Activated CD4-positive, CD25-positive, alpha-beta regulatory T cell treated with anti-CD3 and anti-CD28 coated beads, Interleukin-2, amount 50 U/mL, for 16 hours (primary cell): ENCODE data around the gene CCNC.
"Not testable (repeated sequence)": the region's sequence is repeated elsewhere in the genome, so short reads cannot be mapped to it uniquely, and the experiment has no call there.

Experiments used
- DNase-seq: peaks from one replicate; pipeline ENCODE4 v3.0.0-alpha.2; 2020; ENCODE audit warnings: low read depth, low spot score

CCNC gene

DNA sequence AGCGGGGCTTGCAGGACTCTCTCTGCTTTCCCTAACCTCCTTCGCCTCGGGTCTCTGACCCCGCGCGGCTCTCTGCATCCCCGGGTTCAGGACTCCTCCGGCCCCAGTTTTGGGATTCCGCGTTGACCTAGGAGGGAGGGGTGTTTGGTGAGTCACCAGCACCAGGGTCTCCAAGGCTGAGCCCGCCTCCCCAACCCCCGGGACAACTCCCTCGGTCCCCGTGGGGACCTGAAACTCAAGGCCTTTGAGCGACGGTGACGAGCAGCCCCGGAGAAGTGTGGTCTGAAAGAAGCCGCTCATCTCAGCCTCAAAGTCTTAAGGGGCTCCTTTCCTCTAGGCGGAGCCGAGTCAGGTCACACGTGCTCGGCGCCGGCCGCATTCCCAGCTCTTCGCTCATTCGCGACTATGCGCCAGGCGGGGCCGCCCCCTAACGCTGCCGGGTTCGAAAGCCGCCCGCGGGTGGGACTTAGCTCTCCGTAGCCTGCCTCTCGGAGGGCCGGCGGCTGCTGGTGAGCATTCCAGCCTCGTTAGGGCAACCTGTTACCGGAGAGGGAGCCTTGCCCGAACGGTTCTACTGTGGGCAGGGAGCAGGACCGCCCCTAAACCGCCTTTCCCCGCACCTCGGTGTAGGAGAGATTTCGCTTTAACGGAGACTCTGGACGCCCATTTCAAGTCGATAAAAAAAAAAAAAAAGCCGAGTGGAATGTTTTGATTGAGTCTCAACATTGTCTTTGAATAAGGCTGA, 35.1 kb upstream of the CCNC start:
- no peak for DNase-seq

DNA sequence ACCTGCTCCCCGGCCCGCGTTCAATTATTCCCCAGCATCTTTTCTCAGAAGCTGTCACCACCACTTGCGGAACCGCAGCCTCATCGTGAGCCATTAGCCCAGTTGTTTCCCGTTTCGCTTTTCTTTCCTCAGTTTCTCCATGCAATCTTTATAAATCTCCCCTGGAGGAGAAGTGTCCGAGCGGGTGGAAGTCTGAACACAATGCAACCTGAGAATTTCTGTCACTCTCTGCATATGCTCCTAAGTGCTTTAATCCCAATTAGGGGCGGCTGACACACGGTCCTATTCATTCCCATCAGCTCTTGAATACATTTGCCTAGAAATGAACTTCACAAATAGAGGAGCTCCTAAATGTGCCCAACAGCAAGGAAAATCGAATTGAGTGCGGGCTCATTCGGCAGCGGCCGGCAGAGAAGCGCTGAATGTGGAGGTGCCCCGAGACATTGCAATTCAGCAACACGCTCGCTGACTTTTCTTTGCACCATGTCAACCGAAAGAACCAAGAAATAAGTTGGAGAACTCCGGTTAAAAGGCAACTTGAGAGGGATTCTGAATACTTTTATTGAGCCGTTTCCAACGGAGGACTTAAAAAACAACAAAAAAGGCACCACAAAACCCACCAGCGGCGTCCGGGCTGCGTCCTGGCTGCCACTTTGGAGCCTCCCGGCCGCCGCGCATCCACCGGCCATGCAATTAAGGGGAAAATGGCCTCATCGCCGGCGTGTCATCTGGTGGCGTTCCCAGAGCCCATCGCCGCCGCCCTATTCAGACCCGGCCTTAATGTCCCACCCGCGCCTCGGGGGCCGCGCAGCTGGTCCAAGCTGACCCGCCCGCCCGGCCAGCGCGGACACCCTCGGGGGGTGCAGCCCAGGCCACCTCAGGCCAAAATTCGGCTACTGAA, 34.3 kb upstream of the CCNC start:
- no peak for DNase-seq

DNA sequence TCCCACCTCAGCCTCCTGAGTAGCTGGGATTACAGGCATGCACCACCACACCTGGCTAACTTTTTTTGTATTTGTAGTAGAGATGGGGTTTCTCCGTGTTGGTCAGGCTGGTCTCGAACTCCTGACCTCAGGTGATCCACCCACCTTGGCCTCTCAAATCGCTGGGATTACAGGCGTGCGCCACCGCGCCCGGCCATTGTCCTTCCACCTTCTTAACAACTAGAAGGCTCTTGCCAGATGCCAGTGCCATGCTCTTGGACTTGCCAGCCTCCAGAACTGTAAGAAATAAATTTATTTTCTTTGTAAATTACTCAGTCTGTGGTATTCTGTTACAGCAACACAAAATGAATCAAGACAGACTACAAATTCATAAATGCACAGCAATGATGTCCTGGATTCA, 26.2 kb upstream of the CCNC start:
- not testable (repeated sequence) for DNase-seq

DNA sequence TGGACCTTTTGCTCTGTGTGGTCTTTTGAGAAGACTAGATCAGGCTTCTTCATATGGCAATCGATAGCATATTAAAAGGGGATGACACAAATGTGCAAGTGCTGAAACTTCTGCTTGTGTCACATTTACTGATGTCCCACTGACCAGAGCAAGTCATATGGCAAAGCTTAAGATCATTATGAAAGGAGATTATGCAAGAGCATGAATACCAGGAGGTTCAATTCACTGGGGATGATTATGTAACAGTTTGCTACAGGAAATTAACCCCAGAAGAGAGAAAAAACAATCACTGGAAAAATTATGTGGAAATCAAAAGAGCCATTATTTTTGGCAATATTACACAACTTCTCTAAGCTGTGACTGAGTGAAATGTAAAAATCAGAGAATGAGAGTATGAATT, 24.4 kb upstream of the CCNC start:
- DNase-seq: no peak

DNA sequence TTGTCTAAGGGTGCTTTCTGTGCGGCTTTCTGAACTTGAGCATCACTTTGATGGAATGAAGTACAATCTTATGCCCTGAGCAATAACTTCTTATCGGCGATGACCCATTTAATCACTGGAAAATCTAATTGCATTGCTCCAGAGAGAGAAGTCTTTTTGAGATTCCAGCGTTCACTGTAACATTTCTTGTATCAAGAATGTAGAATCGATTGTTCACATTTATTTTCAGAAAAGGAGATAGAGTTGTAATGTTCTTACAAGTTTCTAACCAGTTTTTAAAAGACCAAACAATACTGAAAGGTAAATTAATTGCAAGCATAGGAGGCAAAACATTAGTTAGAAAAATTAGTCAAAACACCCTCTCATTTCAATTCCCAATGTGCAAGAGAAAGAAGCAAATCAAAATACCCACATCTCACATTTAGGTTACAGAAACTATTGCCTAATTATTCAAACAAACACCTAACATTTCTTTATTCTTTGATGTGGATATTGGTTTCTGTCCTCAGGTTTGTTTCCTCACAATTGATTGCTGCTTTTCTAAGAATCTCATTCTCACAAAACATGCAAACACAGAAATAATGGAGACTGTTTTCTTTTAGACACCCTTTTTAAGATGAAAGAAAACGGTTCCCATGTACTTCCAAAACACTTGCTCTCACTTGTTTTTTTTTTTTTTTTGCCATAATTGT, 23.4 kb upstream of the CCNC start:
- DNase-seq: no peak

DNA sequence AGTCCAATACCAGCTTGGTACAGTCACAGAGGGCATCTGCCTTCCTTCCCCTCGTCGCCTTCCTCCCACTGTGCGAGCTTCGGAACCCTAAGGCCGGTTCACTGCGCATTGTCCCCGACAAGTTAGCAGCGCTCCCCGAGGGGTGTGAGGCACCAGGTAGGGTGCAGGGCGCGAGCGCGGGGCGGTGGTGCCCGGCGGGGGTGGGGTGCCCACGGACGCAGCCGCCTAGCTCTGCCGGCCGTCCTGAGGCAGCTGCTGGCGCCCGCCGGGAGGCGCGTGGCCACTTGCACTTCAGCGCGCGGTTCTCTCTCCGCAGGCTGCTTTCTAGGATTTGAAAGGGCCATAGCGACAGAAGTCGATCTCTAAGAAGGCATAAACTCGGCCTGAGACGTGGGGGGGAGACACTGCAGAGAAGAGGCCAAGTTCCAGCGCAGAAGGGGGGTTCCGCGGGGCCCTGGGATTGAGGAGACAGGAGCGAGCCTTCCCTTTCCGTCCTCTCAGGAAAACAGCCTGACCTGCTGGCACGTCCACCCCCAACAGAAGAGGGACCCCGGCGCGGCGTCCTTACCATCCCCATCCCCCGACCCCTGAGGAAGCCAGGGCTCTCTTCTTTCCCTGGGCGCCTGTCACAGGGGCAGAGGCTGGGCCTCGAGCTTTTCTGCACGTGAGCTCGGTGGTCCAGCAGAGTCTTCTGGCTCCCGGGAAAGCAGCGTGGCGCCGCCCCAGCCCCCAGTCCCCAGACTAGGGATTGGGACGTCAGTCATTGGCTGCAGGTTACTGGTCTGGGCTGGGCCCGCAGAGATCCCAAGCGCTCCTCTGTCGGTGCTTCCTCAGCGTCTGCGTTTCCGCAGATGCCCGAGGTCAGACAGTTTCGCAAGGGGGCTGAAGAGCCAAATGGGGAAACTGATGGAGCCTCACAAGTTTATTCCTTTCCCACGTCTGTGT, 22.5 kb upstream of the CCNC start:
- DNase-seq: no peak

DNA sequence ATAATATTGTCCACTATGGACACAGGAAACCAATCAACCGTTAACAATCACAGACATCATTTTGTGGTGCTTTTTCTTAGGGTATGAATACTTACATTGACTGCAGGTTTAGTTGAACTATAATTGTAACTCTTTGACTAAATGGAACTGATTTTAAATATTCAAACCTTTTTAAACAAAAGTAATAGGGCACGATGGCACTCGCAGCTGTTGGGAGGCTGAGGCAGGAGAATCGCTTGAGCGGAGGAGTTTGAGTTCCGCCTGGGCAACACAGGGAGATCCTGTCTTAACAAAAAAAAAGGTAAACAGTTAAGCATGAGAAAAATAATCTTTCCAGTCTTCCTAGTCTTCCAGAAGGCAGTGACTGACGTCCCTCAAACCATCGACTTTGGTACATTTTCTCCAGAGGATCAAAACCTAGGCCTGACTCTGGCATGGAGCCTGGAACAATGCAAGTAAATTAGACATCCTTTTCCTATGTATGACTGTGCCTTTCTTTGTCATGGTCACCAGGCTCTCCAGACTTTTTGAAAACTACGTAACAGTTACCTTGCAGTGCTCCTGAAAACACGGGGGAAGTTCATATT, 21.5 kb upstream of the CCNC start:
- DNase-seq: no peak

DNA sequence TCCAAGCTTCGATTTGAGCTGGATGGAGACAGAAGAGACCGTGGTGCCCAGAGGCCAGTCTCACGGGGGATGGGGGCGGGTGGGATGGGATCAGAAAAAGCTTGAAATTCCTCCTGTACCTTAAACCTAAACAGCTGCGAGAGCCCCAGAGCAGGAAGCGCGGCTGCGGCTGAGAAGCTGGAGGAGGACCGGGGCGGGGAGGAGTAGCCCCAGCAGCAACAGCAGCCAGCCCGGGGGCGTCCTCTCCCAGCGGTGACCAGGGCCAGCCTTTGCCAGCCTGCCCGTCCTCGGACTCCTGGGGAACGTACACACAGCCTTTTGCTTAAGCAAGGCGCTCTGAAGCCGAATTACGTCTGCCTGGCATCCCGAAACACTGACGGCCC, 20.8 kb upstream of the CCNC start:
- DNase-seq: no peak

DNA sequence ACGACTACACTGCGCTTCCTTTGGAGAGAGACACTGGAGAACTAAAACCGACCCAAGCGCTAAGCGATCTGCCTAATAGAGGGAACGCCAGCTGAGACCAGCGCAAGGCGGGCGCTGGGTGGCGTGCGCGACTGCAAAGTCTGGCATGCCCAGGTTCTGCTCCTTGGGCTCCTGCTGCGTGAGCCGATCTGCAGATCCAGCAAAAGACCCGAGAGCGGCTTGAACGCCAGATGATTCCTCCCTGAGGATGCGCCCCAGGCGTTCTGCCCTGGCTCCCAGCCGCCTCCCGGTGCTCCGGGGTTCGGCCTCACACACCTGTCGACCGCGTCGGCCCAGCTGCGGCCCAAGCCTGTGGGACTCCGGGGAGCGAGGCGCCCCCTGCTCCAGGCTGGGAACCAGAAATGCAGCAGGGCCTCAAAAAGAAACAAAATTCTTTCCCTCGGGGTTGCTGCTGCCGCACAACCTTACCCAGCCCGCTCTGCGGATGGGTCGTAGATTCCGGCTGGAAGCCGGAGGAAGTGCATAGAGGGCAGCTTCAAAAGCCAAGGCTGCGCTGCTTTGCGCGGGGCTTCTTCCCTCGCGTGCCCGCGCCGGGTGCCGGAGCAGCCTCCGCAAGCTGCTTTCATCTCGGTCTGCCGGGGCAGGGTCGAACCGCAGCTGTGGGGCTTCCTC, 20.3 kb upstream of the CCNC start:
- DNase-seq: no peak

DNA sequence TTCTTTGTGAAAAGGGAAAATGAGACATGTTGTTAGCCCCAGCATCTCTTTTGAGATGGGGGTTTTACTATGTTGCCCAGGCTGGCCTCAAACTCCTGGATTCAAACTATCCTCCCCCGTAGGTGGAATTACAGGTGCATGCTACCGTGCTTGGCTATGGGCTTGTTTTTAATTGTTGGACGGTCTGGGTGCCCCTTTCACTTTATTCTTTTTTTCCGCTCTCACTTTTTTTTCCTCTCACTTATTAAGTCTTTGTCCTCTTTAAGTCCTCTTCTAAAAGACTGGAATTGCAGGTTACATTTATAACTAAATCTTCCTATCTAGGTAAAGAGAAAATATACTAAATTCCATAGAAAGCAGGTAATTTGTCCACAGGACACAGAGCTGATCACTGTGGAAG, 19.3 kb upstream of the CCNC start:
- DNase-seq: no peak

DNA sequence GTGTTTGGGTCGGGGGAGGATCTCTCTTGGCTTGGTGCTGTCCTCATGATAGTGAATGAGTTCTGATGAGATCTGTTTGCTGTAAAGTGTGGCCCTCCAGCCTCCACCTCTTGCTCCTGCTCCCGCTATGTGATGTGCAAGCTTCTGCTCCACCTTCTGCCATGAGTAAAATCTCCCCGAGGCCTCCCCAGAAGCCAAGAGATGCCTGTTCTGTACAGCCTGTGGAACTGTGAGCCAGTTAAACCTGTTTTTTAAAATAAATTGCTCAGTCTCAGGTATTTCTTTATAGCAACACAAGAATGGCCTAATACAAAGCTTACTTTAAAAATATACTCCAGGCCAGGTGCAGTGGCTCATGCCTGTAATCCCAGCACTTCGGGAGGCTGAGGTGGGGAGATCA, 11.3 kb upstream of the CCNC start:
- no peak for DNase-seq

DNA sequence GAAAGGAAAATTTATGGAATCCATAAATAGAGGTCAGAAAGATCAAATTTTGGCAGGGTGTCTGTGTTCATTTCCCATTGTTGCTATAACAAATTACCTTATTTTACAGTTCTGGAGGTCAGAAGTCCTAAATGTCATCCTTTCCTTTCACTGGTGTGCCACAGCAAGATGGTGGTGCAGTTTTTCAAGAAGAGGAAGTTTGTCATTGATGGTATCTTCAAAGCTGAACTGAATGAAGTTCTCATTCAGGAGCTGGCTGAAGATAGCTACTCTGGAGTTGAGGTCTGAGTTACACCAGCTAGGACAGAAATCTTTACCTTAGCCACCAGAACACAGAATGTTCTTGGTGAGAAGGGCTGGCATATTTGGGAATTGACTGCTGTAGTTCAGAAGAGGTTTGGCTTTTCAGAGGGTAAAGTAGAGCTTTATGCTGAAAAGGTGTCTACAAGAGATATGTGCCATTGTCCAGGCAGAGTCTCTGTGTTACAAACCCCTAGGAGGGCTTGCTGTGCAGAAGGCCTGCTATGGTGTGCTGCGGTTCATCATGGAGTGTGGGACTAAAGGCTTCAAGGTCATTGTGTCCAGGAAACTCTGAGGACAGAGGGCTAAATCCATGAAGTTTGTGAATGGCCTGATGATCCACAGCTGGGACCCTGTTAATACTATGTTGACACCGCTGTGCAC, 7.2 kb upstream of the CCNC start:
- no peak for DNase-seq

DNA sequence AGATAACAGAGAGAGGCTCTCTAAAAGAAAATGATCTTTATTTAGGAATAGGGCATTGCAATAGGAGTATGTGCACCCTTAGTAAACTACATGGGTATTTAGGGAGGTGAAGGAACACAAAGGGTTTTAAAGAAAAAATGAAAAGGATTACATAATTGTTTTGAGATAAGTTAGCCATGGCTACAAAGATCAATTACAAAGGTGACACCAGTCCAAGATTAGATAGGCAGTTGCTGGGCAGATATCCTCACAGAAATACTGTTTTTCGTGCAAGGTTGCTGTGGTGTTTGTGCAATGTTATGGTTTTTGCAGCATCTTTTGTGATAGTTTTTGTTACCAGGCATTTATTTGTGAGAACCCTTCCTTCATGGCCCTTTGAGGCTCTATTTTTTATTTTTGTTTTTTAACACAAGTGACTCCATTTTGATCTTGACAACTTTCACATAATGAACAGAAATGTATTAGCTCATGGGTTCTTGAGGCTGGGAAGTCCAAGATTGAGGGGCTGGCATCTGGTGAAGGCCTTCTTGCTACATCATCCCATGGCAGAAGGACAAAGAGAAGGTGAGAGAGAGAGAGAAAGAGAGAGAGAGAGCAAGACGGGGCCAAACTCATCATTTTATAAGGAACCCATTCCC, 5.6 kb upstream of the CCNC start:
- DNase-seq: no peak

DNA sequence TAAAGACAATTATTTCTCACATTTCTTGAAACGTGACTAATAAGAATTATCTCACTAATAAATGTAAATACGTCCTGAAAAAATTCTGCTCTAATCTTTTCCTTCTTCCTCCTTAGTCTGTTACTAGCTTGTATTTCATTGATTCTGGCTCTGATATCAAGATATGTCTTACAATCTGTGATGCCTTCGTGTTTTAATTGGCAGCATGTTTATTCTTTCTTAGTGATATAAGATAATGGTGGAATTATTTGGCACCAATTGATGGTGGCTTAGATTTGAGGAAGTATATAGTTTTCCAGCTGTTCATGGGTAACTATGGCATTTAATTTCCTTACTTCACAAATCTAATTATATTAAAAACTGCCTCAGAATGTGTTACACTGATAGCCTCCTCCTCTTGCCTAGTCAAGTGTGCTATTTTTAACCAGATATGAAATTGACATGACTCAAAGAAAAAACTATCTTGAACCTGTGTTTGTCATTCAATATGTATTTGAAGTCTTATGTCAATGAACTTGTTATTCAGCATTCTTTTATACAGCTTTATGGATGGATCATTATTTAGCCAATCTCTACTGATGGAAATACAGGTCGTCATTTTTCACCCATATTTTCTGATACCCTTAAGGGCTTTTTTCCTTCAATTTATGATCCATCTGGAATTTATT, 5.3 kb downstream of the CCNC start:
- DNase-seq: no peak

DNA sequence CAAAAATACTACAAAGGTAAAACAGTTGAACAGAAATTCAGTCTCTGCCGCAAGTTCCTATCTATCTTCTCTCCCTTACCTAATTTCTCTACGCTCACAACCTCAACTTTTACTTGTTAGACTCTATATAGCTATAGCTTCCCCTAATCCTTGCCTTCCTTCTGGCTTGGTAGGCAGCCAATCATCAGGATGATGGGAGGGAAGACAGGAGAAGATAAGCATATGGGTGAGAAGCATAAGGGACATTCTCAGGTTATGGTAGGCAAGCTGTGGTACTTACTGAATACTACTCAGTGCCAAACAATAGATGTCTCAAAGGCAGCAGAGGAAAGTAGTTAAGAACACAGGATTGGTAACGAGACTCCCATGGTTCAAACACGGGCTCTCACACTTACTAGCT, 7.8 kb downstream of the CCNC start:
- no peak for DNase-seq

DNA sequence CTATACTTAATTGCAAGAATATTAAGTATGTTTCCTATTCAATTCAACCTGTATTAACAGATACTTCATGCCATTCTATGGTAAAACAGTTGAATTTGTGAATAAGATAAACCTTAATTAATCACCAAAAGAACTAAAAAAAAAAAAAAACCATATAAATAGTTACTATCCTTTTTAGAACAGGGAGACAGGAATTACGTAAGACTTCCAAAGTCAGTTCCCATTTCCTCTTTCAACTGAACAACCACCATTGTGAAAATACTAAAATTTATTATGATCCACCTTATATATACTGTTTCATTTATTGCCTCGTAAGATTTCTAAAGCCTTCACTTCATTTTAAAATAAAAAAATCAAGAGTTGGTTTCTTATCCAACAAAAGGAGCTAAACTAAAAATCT, 9.4 kb downstream of the CCNC start:
- no peak for DNase-seq

DNA sequence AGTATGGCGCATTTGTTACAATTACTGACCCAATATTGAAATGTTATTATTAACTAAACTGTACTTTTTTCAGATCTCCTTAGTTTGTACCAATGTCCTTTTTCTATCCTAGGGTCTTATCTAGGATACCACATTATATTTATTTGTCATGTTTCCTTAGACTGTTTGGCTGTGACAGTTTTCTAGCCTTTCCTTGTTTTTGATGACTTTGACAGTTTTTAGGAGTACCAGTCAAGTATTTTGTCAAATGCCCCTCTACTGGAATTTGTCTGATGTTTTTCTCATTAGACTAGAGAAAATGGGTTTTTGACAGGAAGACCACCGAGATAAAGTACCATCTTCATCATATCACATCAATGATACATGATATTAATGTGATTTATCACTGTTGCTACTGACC, 14.6 kb downstream of the CCNC start:
- no peak for DNase-seq

DNA sequence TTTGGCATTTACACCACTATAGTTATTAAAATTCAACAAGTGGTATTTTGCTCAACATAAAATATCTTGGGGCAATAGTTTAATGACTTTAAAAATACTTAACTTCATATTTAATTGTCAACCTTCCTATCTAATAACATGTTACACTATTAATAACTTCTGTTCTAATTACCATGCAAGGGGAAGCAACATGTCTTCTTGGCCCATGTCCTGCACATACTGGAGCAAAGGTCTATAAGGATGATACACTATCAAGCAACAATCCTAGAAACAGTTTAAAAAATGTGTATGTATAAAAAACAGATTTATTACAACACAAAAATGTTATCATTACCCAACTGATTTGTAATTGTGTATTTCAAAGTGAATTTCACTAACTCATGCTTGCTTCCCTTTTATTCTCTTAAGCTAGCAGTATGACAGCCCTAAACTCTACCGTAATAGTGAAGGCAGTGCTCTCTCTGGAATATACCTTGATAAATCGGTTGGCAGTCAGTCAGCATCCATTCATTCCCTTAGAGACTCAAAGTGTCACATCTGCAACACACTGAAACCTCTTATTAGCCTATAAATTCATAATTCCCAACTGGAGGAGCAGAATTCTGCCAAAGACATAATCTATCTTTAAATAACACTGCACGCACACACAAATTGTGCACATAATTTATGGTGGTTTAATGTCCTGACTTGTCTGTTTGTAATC, 18.3 kb downstream of the CCNC start:
- DNase-seq: no peak
